Spleen (tissue), 7 donors: ENCODE measurements around the gene LRBA.

Experiments used
- POLR2A ChIP-seq, 3 donors: fragments of 450-650 bp; IDR thresholded peaks; one replicate each; pipeline ENCODE4 v1.5.1; 2017; ENCODE audit warnings: antibody characterized with exemption in 3 of 3, mild to moderate bottlenecking in 1 of 3
- TF ChIP-seq, protein P1 (sequence below), 11 experiments: fragments of 200-600 bp in 7 of 11; fragments of 450-650 bp in 4 of 11; sonication (generic) in 4 of 11; IDR thresholded peaks in 8 of 11; conservative IDR thresholded peaks in 3 of 11; 1 replicate in 7 of 11; 2 replicates in 4 of 11; pipeline versions ENCODE4 v1.4.0 to v1.8.0; 2016 to 2021; ENCODE audit warnings: antibody characterized with exemption in 11 of 11, inconsistent platforms in 4 of 11, mild to moderate bottlenecking in 1 of 11
- donor health status: DM: no; HTN: no; CAD: no; lungs with moderate emphysema.
- donor health status: DM: no; HTN: no; CAD: no.
- donor health status: DM: no; HTN: no; CAD: no.

DNA sequence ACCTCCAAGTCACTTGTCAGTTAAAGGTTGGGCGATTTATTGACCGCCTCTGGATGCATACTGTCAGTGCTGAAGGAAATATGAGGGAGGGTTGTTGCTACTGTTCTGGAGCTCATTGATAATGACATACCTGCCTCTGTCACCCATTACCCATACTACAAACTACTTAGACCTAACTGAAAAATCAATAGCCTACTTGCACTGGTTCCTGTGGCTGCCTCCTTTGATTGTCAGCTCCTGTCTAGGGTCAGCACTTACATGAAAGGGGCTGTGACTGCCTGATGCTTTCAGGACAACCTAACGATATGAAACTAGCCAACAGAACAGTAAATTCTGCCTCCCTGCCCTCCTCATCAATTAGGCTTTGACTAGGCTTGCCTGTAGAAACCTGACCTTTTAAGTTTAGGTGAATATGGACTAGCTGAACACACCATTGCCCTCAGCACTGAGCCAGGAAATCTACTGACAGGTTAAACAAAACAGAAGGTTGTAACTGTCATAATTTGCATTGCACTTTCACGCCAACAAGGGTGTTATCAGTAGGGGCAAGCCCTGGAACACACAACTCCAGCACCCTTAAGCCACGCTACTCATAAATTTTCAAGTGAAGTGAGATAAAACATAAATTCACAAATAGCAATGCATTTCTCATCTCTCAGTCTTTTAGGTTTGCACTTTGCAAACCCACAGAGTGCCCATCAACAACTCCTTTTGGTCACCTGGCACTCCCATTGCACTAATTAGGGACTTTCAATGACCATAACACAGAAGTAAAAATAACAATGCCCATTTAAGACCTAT lies 442.2 kb downstream of the LRBA start:
- TF ChIP-seq, protein P1, sequence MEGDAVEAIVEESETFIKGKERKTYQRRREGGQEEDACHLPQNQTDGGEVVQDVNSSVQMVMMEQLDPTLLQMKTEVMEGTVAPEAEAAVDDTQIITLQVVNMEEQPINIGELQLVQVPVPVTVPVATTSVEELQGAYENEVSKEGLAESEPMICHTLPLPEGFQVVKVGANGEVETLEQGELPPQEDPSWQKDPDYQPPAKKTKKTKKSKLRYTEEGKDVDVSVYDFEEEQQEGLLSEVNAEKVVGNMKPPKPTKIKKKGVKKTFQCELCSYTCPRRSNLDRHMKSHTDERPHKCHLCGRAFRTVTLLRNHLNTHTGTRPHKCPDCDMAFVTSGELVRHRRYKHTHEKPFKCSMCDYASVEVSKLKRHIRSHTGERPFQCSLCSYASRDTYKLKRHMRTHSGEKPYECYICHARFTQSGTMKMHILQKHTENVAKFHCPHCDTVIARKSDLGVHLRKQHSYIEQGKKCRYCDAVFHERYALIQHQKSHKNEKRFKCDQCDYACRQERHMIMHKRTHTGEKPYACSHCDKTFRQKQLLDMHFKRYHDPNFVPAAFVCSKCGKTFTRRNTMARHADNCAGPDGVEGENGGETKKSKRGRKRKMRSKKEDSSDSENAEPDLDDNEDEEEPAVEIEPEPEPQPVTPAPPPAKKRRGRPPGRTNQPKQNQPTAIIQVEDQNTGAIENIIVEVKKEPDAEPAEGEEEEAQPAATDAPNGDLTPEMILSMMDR (IDR thresholded peaks at IDR 0.05 in 8 of 11, conservative IDR thresholded peaks at IDR 0.05 in 3 of 11): no peak
- TF ChIP-seq POLR2A (IDR thresholded peaks at IDR 0.05): no peak
